Tibial artery (tissue), 4 donors: ENCODE results near the gene LPIN3.

Source experiments
- DNase-seq, 2 donors: peaks; one replicate each; pipeline ENCODE4 v3.0.0-alpha.2; 2019
- H3K27ac ChIP-seq, 2 donors: fragments of 200-600 bp; sonication (generic) in 1 of 2; 1 replicate in 1 of 2; 2 replicates in 1 of 2; pipeline ENCODE4 v1.5.1; 2018 to 2019; ENCODE audit warnings: mild to moderate bottlenecking in 1 of 2
- H3K27me3 ChIP-seq, 2 donors: fragments of 200-600 bp; sonication (generic) in 1 of 2; one replicate each; pipeline versions ENCODE4 v1.5.1 to v1.6.0; 2016 to 2019
- H3K36me3 ChIP-seq, 3 donors: fragments of 200-600 bp; sonication (generic) in 2 of 3; one replicate each; pipeline ENCODE4 v1.5.1; 2016 to 2019; ENCODE audit warnings: mild to moderate bottlenecking in 2 of 3
- H3K4me1 ChIP-seq, 4 donors: fragments of 200-600 bp; sonication (generic) in 2 of 4; 1 replicate in 3 of 4; 2 replicates in 1 of 4; pipeline ENCODE4 v1.5.1; 2016 to 2019
- H3K4me3 ChIP-seq, 2 donors: fragments of 200-600 bp; sonication (generic) in 1 of 2; 1 replicate in 1 of 2; 2 replicates in 1 of 2; pipeline ENCODE4 v1.5.1; 2018 to 2019; ENCODE audit warnings: mild to moderate bottlenecking in 2 of 2
- H3K9me3 ChIP-seq, 3 donors: fragments of 200-600 bp; sonication (generic) in 1 of 3; one replicate each; pipeline ENCODE4 v1.5.1; 2016 to 2019
- intact Hi-C: fragments of 100-400 bp; cut with DNase I; formaldehyde crosslinking; loops from one replicate; pipeline ENCODE4 v1.15.0; 2023; ENCODE audit warnings: low total_unique reads
- TF ChIP-seq, protein P1 (sequence below), 2 experiments: fragments of 200-600 bp in 1 of 2; fragments of 450-650 bp in 1 of 2; IDR thresholded peaks; one replicate each; pipeline ENCODE4 v1.5.1; 2017 to 2019; ENCODE audit warnings: antibody characterized with exemption in 2 of 2, mild to moderate bottlenecking in 1 of 2, moderate library complexity in 1 of 2

LPIN3 gene

DNA sequence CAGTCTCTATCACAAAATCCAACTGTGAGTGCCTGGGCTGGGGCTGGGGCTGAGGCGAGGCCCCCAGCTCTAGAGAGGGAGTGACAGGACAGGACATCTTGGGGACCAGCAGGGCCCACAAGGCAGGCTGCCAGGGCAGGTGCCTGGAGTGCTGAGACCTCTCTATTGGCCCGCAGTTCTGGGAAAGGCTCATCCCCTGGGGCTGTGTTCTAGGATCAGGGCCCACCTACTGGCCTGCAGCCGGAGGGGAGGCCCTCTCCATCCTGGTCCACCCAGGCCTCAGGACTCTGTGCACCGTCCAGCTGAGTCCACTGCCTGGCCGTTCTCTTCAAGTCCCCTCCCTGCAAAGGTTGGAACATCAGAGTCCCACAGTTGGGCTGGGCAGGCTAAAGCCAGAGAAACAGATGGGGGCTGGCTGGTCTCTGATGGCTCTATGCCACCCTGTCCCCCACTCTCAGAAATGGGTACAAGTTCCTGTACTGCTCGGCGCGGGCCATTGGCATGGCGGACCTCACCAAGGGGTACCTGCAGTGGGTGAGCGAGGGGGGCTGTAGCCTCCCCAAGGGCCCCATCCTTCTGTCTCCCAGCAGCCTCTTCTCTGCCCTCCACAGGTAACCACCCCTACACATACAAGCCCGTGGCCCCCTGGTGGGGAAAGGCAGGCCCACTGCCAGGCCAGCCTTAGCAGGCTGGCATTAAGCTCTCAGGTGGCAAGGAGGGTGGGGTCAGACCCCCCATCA, 17.0 kb downstream of the LPIN3 start:
- H3K36me3 ChIP-seq: peaks cover 13 to 63% (median 37%) of the 10 kb centered on the region in 3 donors

DNA sequence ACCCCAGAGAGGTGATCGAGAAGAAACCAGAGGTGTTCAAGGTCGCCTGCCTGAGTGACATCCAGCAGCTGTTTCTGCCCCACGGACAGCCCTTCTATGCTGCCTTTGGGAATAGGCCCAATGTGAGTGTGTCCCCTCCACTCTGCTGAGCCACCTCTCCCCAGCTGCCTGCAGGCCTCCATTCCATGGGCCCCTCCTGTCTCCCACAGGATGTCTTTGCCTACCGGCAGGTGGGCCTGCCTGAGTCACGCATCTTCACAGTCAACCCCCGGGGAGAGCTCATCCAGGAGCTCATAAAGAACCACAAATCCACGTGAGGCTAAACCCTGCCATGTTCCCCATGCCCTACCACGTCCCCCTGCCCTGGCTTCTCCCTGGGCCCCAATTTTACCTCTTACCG, 17.6 kb downstream of the LPIN3 start:
- intact Hi-C loops: no loop called here
- Histone ChIP-seq H3K4me3 (no peak overlapping the region), H3K36me3 (peaks cover 13 to 56% (median 37%) of the 10 kb centered on the region in 3 donors), H3K4me1 (peaks cover 0 to 6% (median 2%) of the 10 kb centered on the region in 4 donors), H3K27ac (no peak overlapping the region), H3K9me3 (no peaks in the 10 kb centered on the region), H3K27me3 (peaks cover 0 to 10% of the 10 kb centered on the region in 2 donors)
- TF ChIP-seq, protein P1, sequence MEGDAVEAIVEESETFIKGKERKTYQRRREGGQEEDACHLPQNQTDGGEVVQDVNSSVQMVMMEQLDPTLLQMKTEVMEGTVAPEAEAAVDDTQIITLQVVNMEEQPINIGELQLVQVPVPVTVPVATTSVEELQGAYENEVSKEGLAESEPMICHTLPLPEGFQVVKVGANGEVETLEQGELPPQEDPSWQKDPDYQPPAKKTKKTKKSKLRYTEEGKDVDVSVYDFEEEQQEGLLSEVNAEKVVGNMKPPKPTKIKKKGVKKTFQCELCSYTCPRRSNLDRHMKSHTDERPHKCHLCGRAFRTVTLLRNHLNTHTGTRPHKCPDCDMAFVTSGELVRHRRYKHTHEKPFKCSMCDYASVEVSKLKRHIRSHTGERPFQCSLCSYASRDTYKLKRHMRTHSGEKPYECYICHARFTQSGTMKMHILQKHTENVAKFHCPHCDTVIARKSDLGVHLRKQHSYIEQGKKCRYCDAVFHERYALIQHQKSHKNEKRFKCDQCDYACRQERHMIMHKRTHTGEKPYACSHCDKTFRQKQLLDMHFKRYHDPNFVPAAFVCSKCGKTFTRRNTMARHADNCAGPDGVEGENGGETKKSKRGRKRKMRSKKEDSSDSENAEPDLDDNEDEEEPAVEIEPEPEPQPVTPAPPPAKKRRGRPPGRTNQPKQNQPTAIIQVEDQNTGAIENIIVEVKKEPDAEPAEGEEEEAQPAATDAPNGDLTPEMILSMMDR (IDR thresholded peaks at IDR 0.05): no peak
- no peak for DNase-seq

More for the DNA sequence above, 17.0 kb downstream of the LPIN3 start:
- intact Hi-C loops: no loop called here
- DNase-seq: no peak
- no peaks in the 10 kb centered on the region for H3K9me3 ChIP-seq
- H3K27me3 ChIP-seq: peaks cover 0 to 4% of the 10 kb centered on the region in 2 donors
- no peak overlapping the region for H3K27ac ChIP-seq
- H3K4me3 ChIP-seq: no peak overlapping the region
- peaks cover 0 to 6% (median 2%) of the 10 kb centered on the region in 4 donors for H3K4me1 ChIP-seq
- TF ChIP-seq, protein P1 (IDR thresholded peaks at IDR 0.05): no peak

GRCh38 chr20:41358717-41359116, 18.1 kb downstream of the LPIN3 start:
- Histone ChIP-seq H3K27ac (no peak overlapping the region), H3K36me3 (peaks cover 13 to 52% (median 37%) of the 10 kb centered on the region in 3 donors), H3K4me1 (peaks cover 0 to 6% (median 2%) of the 10 kb centered on the region in 4 donors), H3K27me3 (peaks cover 0 to 15% of the 10 kb centered on the region in 2 donors), H3K9me3 (no peaks in the 10 kb centered on the region), H3K4me3 (no peak overlapping the region)
- intact Hi-C loops: no loop called here
- TF ChIP-seq, protein P1 (IDR thresholded peaks at IDR 0.05): no peak
- no peak for DNase-seq

DNA sequence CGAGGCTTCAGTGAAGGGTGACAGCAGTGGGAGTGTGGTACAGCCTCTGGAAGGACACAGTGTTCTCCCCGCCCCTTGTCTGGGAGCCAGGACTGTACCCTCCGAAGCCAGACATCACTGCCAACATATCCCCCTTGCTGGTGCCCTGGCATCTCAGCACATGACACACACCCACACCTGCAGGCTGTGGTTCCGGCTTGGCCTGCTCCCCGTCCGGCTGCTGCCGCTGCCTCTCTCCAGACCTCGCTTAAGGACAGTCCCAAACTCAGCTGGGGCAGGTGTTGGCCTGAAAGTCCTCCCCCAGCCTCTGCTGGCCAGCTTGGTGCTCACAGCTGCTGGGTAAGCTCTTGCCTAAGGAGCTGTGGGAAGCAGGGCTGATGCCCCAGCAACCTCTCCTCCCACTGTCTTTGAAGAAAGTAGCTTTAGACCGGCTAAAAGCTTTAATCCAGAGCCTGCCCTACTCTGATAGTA, 19.0 kb downstream of the LPIN3 start:
- TF ChIP-seq, protein P1 (IDR thresholded peaks at IDR 0.05): no peak

DNA sequence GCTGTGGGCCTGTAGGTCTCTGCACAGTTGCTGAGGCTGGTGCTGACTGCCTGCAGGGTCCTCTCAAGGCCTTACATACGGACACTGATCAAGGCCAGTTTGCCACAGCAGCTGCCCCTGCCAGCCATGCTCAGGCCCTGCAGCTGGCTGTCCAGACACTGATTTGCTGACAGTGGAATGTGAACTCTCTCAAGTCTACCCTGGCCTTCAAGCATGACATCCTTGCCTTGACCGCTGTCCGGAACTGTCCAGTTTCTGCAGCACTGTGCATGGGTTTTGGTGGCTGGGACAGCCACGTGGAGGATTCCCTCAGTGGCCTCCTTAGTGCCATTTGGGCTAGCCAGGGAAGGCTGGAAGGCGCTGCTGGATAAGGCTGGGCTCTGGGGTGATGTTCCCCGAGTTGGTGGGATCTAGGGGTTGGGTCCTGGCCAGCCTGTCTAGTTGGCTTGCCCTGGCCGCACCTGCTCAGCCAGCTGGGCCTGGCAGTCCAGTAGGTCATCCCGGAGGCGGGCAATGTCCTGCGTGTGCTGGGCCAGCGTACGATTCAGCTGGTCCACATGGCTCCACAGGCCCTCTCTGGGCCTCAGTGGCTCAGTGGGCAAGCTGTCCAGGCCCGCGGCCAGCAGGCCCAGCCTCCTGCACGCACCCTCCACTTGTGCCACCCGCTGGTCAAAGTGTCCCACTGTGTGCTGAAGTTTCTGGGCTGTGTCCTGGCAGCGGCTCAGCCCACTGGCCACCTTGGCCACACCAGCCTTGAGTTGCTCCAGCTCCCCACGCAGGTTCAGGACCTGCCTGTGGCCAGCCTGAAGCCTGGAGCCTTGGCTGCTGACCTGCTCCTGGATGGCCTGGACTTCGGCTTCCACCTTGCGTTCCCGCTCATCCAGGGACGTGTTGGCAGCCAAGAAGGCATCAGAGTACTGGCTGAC, 20.5 kb downstream of the LPIN3 start:
- TF ChIP-seq, protein P1 (IDR thresholded peaks at IDR 0.05): no peak
- Histone ChIP-seq H3K9me3 (no peaks in the 10 kb centered on the region), H3K27ac (no peak overlapping the region), H3K4me1 (peaks cover 0 to 9% (median 8%) of the 10 kb centered on the region in 4 donors), H3K27me3 (peaks cover 0 to 39% of the 10 kb centered on the region in 2 donors), H3K4me3 (no peak overlapping the region), H3K36me3 (peaks cover 13 to 28% (median 26%) of the 10 kb centered on the region in 3 donors)
- DNase-seq: no peak
- intact Hi-C loops: no loop called here

More for the DNA sequence above, 19.0 kb downstream of the LPIN3 start:
- intact Hi-C loops: no loop called here
- no peak for DNase-seq
- Histone ChIP-seq H3K4me1 (peaks cover 0 to 6% (median 2%) of the 10 kb centered on the region in 4 donors), H3K36me3 (peaks cover 13 to 43% (median 37%) of the 10 kb centered on the region in 3 donors), H3K9me3 (no peaks in the 10 kb centered on the region), H3K4me3 (no peak overlapping the region), H3K27me3 (peaks cover 0 to 23% of the 10 kb centered on the region in 2 donors), H3K27ac (no peak overlapping the region)
